Measurements from ENCODE around the gene NSD2. TPM values are rescaled to one million over a fixed set of nuclear protein-coding genes. Genes with fewer than 3 reads are reported as not detected.
"Not testable (repeated sequence)": the region's sequence is repeated elsewhere in the genome, so short reads cannot be mapped to it uniquely, and the experiment has no call there.

The NSD2 gene
- total RNA-seq, 2 donors from 2014 or later = 232 to 268 TPM

DNA sequence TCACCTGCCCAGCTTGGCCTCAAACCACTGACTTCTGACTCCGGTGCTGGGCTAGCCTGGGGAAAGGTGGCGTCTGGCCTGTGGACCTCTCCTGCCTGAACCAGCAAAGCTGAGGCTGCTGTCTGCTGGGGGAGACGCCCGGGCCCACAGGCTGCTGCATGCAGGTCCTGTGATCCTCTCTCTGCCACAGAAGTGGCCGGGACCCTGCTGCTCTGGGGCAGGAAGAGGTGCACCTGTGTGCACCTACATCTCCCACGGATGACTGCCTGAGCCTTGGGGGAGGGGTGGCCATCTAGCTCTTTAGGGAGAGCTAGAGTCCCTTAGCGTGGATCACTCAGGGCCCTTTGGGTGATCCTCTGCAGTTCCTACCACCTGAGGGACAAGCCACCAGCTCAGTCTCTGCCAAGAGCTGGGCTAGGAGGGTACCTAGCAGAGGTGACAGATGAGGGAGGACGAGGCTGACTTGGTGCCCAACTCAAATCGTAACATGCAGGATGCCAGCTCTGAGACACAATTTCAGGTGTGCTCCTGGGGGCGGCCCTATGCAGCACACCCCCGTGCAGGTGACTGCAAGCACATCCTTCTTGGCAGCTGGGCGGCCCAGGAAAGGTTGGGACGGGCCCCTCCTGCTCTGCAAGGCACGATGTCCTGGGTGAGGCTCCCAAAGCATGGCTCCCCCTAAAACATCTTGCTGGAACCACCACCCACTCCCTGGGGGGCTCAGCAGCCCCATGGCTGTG, 37.7 kb upstream of the NSD2 start:
- DNase-seq (no peak), ATAC-seq (replicated peaks in 1 of 2) (no peak)
- Mint-ChIP-seq H3K4me1 (ENCODE audit: low read depth) (peaks cover 10% of the 10 kb centered on the region), H3K4me3 (no peak overlapping the region), H3K27me3 (ENCODE audit: low read depth) (no peaks in the 10 kb centered on the region), H3K27ac (no peak overlapping the region), H3K9me3 (no peaks in the 10 kb centered on the region), H3K36me3 (ENCODE audit: insufficient read depth in 2 of 2) (peaks cover 3 to 15% of the 10 kb centered on the region in 2 donors)

DNA sequence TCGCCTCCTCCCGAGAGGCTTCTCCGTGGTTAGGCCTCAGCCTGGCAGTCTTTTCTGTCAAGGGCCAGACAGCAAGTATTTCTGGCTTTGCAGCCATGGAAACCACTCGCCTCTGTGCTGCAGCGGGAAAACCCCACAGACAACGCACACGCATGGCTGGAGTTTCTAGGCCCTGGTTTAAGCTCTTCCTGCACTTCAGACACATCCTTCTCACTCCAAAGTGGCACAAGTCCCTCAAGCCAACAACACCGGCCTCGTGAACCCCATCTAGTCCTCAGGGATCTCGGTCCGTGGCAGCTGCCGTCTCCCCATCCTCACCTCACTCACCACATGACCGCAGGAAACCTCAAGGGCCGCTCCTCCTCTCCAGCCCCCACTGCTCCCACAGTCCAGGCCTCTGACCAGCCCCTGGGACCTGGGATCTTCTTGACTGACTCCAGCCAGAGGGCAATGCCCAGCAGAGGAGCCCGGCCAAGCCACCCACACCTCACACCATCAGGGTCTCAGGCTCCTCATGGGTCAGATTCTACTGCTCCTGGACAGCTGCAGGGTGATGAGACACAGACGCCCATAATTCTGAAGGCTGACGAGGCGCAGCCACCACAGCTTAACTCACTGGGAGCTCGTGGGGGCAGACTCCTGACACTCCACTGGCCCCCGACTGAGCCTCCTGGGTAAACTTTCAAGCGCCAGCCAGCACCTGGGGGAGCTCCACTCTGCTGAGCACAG, 37.0 kb upstream of the NSD2 start:
- no peak overlapping the region for H3K4me3 Mint-ChIP-seq
- H3K27me3 Mint-ChIP-seq (ENCODE audit: low read depth) = no peaks in the 10 kb centered on the region
- H3K27ac Mint-ChIP-seq = peak overlapping the region; percentile 69
- H3K36me3 Mint-ChIP-seq (ENCODE audit: insufficient read depth in 2 of 2) = peaks cover 3 to 19% of the 10 kb centered on the region in 2 donors
- peaks cover 10% of the 10 kb centered on the region for H3K4me1 Mint-ChIP-seq (ENCODE audit: low read depth)
- no peaks in the 10 kb centered on the region for H3K9me3 Mint-ChIP-seq
- ATAC-seq (replicated peaks in 1 of 2) (no peak), DNase-seq (no peak)

DNA sequence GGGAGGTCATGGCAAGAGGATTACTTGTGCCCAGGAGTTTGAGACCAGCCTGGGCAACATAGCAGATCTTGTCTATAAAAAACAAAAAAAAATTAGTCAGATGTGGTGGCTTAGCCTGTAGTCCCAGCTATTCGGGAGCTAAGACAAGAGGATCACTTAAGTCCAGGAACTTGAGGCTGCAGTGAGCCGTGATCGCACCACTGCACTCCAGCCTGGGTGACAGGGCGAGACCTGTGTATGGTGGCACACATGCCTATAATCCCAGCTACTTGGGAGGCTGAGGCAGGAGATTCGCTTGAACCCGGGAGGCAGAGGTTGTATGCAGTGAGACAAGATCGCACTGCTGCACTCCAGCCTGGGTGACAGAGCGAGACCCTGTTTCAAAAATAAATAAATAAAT, 35.4 kb upstream of the NSD2 start:
- not testable (repeated sequence) for H3K9me3 Mint-ChIP-seq; H3K4me3 Mint-ChIP-seq; DNase-seq; H3K27ac Mint-ChIP-seq; ATAC-seq (replicated peaks in 1 of 2); H3K27me3 Mint-ChIP-seq (ENCODE audit: low read depth); H3K4me1 Mint-ChIP-seq (ENCODE audit: low read depth)
- H3K36me3 Mint-ChIP-seq (ENCODE audit: insufficient read depth in 2 of 2) = peaks cover 0 to 12% of the 10 kb centered on the region in 2 donors

DNA sequence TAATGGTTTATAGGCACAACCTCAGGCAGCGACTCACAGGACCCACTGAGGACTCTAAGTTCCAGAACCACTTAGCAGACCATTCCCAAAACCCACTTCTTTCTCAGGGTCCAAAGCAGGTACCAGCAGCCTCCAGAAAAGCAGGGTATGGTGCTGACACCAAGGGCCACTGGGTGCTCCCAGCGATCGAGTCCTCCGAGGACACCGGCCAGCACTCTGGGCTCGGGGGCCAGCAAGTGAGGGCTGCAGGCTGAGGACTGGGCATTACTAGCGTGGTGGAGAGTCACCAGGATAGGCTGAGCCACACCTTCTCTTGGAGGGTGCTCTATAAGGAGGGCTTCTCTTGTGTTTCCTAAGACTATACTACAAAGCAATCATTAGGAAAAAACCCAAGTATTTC, 34.5 kb upstream of the NSD2 start:
- no peak overlapping the region for H3K27ac Mint-ChIP-seq
- H3K36me3 Mint-ChIP-seq (ENCODE audit: insufficient read depth in 2 of 2) = peaks cover 0 to 14% of the 10 kb centered on the region in 2 donors
- H3K9me3 Mint-ChIP-seq = no peaks in the 10 kb centered on the region

DNA sequence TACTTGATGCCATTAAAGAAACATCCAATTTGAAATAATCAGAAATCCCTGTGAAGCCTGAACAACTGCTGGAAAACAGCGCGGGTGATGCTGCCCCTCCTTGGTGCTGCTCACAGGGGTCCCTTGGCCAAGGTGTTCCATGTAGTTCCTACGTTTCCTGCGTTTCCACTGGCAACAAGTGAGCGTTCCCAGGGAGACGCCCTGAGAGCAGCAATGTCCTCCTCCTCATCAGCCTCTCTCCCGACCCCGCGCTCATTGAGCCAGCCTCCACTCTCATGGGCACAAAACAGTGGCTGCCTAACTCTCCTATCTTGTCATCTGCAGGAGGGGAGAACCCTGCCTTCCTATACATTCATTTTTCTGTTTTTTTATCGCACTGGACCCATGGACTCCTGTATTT, 34.1 kb upstream of the NSD2 start:
- no peak for DNase-seq
- no peaks in the 10 kb centered on the region for H3K9me3 Mint-ChIP-seq
- peaks cover 5% of the 10 kb centered on the region for H3K4me1 Mint-ChIP-seq (ENCODE audit: low read depth)
- H3K27me3 Mint-ChIP-seq (ENCODE audit: low read depth) = no peaks in the 10 kb centered on the region
- no peak overlapping the region for H3K4me3 Mint-ChIP-seq
- peaks cover 0 to 11% of the 10 kb centered on the region in 2 donors for H3K36me3 Mint-ChIP-seq (ENCODE audit: insufficient read depth in 2 of 2)
- ATAC-seq (replicated peaks in 1 of 2) = no peak
- no peak overlapping the region for H3K27ac Mint-ChIP-seq

More for the DNA sequence above, 34.5 kb upstream of the NSD2 start:
- H3K4me1 Mint-ChIP-seq (ENCODE audit: low read depth) = peaks cover 5% of the 10 kb centered on the region
- no peaks in the 10 kb centered on the region for H3K27me3 Mint-ChIP-seq (ENCODE audit: low read depth)
- no peak for ATAC-seq (replicated peaks in 1 of 2)
- no peak for DNase-seq
- no peak overlapping the region for H3K4me3 Mint-ChIP-seq

DNA sequence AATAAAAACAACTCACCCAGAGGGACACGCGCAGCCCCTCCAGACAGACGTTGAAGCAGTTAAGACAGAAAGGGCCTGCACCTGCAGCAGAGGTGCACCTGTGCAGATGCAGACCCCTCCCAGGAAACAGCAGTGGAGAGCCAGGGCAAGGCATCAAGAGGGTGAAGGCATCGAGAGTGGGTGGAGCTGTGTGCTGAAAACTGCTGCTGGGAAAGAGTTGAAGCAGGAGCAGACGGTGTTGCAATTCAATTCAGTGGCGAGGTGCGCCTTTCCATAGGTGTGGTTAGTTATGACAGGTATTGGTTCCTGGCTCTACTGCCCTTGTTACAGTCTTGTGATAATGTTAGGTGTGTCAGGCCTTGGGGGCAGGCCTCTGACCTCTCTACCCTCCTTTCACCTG, 31.9 kb upstream of the NSD2 start:
- DNase-seq (no peak), ATAC-seq (replicated peaks in 1 of 2) (no peak)
- Mint-ChIP-seq H3K36me3 (ENCODE audit: insufficient read depth in 2 of 2) (peaks cover 0 to 15% of the 10 kb centered on the region in 2 donors), H3K27me3 (ENCODE audit: low read depth) (no peaks in the 10 kb centered on the region), H3K27ac (no peak overlapping the region), H3K9me3 (no peaks in the 10 kb centered on the region), H3K4me3 (no peak overlapping the region), H3K4me1 (ENCODE audit: low read depth) (peaks cover 1% of the 10 kb centered on the region)

DNA sequence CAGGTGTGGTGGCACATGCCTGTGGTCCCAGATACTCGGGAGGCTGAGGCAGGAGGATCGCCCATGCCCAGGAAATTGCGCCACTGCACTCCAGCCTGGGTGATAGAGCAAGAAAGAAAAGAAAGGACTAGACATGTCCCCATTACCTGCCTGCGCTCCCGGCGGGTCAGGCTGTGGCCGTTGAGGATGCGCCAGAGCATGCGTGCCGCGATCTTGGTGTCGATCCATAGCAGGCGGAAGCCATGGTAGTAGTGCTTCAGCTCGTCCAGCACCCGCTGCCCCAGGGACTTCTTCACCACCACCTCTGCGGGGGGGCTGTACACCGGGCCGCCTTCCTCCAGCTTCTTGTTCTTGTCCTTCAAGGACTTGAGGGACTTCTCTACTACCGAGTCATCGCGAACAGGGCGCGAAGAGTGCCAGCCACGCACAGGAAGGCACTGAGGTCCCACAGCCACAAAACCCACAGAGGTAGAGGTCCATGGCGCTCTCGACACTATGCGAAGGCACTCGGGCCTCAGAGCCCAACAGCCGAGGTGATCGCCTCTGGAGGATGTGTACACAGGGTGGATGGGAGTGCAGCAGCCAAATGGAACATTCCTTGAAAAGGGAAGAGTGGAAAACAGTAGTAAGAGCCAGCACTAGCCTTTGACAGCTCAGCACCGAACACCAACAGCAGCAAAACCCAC, 29.8 kb upstream of the NSD2 start:
- H3K4me3 Mint-ChIP-seq = no peak overlapping the region
- DNase-seq (no peak), ATAC-seq (replicated peaks in 1 of 2) (no peak)
- H3K27me3 Mint-ChIP-seq (ENCODE audit: low read depth) = no peaks in the 10 kb centered on the region
- no peaks in the 10 kb centered on the region for H3K9me3 Mint-ChIP-seq
- peaks cover 0 to 15% of the 10 kb centered on the region in 2 donors for H3K36me3 Mint-ChIP-seq (ENCODE audit: insufficient read depth in 2 of 2)
- H3K4me1 Mint-ChIP-seq (ENCODE audit: low read depth) = no peaks in the 10 kb centered on the region
- no peak overlapping the region for H3K27ac Mint-ChIP-seq

DNA sequence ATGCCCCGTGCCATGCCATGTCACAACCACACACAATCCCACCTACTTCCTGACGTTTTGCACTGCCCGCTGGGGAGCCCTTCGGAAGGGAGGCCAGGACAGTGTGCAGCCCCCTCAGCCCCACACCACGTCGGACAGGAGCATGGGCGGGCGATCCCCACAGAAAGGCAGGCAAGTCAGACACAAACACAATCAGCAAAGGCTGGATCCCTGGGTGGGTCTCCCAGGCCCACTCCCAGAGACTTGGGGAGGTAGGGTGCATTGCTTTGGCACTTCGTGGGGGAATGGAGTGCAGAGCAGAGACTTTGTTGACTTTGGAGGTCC, 29.3 kb upstream of the NSD2 start:
- DNase-seq = no peak
- Mint-ChIP-seq H3K27me3 (ENCODE audit: low read depth) (no peaks in the 10 kb centered on the region), H3K9me3 (no peaks in the 10 kb centered on the region), H3K4me3 (no peak overlapping the region), H3K27ac (no peak overlapping the region), H3K36me3 (ENCODE audit: insufficient read depth in 2 of 2) (peaks cover 0 to 17% of the 10 kb centered on the region in 2 donors), H3K4me1 (ENCODE audit: low read depth) (no peaks in the 10 kb centered on the region)
- ATAC-seq (replicated peaks in 1 of 2) = no peak

DNA sequence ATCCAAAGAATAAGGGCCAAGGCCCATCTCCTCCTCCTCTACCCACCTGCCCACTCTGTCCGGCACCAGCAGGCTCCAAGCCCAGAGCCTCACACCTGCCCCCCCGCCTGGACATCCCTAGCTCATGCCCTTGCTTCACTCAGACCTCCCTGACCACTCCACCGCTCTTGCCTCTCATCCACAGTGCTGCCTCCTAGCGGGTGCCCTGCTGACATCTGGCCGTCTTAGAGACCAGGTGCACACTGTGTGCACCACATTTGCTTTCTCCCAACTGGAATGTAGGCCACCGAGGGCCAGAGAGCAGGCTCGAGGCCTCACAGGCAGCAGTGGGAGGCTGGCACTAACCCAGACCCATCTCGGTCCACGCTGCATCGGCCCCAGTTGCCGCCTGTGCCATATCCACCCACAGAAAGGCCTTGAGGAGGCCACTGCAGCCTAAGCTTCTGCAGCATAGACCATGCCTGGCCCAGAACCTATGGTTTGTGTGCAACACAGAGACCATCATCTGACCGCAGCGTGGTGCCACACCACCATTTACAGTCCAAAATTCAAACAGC, 28.8 kb upstream of the NSD2 start:
- Mint-ChIP-seq H3K27ac (no peak overlapping the region), H3K4me1 (ENCODE audit: low read depth) (no peaks in the 10 kb centered on the region), H3K9me3 (no peaks in the 10 kb centered on the region), H3K4me3 (no peak overlapping the region), H3K36me3 (ENCODE audit: insufficient read depth in 2 of 2) (peaks cover 1 to 22% of the 10 kb centered on the region in 2 donors), H3K27me3 (ENCODE audit: low read depth) (no peaks in the 10 kb centered on the region)
- ATAC-seq (replicated peaks in 1 of 2) = no peak
- no peak for DNase-seq

DNA sequence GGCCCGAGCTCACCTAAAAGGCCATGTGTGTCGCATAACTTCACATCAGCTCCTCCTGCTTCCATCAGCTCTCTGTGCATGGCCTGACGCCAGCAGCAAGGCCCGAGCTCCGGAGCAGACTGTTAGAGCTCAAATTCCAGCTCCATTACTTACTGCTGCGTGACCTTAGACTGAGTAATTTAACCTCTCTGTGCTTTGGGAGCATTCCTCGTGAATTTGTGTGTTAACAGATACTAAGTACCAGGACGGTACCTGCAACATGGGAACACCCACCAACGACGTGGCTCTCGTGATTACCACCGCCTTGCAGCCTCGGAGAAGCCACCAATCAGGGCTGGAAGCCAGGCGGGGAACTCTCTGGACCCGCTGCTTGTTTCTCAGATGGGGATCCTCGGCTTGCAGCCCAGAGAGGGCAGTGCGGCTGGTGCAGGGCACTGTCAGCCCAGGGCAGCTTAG, 28.2 kb upstream of the NSD2 start:
- no peak overlapping the region for H3K4me3 Mint-ChIP-seq
- no peak overlapping the region for H3K27ac Mint-ChIP-seq
- no peaks in the 10 kb centered on the region for H3K4me1 Mint-ChIP-seq (ENCODE audit: low read depth)
- H3K9me3 Mint-ChIP-seq = no peaks in the 10 kb centered on the region
- peaks cover 1 to 22% of the 10 kb centered on the region in 2 donors for H3K36me3 Mint-ChIP-seq (ENCODE audit: insufficient read depth in 2 of 2)
- no peaks in the 10 kb centered on the region for H3K27me3 Mint-ChIP-seq (ENCODE audit: low read depth)
- ATAC-seq (replicated peaks in 1 of 2) (no peak), DNase-seq (no peak)

DNA sequence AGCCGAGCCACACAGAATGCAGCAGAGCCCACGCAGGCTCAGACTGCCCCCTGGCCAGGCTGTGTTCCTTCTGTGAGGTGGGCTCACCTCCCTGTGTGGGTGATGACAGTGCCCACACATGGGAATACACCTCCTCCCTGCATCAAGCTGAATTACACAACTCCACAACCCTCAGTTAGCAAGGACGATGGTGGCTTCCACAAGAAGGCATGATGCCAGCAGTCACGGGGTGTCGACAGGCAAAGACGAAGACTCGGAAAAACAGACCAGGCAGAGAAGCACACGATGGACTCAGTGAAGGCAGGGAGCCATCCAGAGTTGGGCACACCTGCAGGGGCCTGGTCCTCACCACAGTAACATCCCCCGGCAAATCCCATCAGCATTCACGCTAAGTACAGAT, 27.3 kb upstream of the NSD2 start:
- no peak for ATAC-seq (replicated peaks in 1 of 2)
- no peak overlapping the region for H3K4me3 Mint-ChIP-seq
- H3K9me3 Mint-ChIP-seq = no peaks in the 10 kb centered on the region
- no peaks in the 10 kb centered on the region for H3K27me3 Mint-ChIP-seq (ENCODE audit: low read depth)
- no peak for DNase-seq
- no peaks in the 10 kb centered on the region for H3K4me1 Mint-ChIP-seq (ENCODE audit: low read depth)
- H3K27ac Mint-ChIP-seq = no peak overlapping the region
- H3K36me3 Mint-ChIP-seq (ENCODE audit: insufficient read depth in 2 of 2) = peaks cover 1 to 22% of the 10 kb centered on the region in 2 donors

DNA sequence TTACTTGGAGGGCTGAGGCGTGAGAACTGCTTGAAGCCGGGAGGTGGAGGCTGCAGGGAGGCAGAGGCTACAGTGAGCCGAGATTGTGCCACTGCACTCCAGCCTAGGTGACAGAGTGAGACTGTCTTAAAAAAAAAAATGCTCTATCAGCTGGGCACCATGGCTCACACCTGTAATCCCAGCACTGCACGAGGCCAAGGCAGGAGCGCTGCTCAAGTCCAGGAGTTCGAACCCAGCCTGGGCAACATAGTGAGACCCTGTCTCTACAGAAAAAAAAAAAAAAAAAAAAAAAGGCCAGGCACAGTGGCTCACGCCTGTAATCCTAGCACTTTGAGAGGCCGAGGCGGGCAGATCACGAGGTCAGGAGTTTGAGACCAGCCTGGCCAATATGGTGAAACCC, 26.6 kb upstream of the NSD2 start:
- not testable (repeated sequence) for H3K27ac Mint-ChIP-seq; ATAC-seq (replicated peaks in 1 of 2); H3K9me3 Mint-ChIP-seq; H3K27me3 Mint-ChIP-seq (ENCODE audit: low read depth); DNase-seq; H3K4me1 Mint-ChIP-seq (ENCODE audit: low read depth); H3K4me3 Mint-ChIP-seq
- H3K36me3 Mint-ChIP-seq (ENCODE audit: insufficient read depth in 2 of 2) = peaks cover 1 to 18% of the 10 kb centered on the region in 2 donors

DNA sequence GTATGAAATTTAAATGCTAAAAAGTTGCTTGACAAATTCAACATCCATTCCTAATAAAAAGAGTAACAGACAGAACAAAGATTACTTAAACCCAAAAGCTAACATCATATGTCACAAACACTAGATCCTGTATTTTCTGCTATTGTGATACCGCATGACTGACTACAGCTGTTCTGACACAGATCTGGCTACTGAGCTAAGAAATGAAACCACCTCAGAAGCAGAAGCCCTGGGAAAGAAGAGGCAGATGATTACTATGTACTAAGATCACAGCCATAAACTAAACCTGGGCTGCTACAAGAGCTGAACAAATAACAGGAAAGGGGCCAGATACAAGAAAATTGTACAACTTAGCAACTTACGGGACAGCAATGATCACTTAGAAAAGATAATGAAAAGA, 24.6 kb upstream of the NSD2 start:
- no peaks in the 10 kb centered on the region for H3K27me3 Mint-ChIP-seq (ENCODE audit: low read depth)
- H3K9me3 Mint-ChIP-seq = no peaks in the 10 kb centered on the region
- H3K4me3 Mint-ChIP-seq = no peak overlapping the region
- no peak overlapping the region for H3K27ac Mint-ChIP-seq
- H3K4me1 Mint-ChIP-seq (ENCODE audit: low read depth) = peaks cover 9% of the 10 kb centered on the region
- H3K36me3 Mint-ChIP-seq (ENCODE audit: insufficient read depth in 2 of 2) = peaks cover 1 to 13% of the 10 kb centered on the region in 2 donors
- DNase-seq = no peak
- no peak for ATAC-seq (replicated peaks in 1 of 2)

Data from activated T-cell treated with anti-CD3 and anti-CD28 coated beads, Interleukin-2, amount 50 U/mL, for 72 hours (primary cell).